H1 (cell line): Measurements from ENCODE around the gene ABI1.
"Not testable (repeated sequence)": the region's sequence is repeated elsewhere in the genome, so short reads cannot be mapped to it uniquely, and the experiment has no call there.

ENCODE experiments used
- CTCF ChIP-seq, 3 experiments: IDR thresholded peaks; 1 replicate in 2 of 3; 2 replicates in 1 of 3; pipeline versions ENCODE4 v1.5.1 to v1.6.1; 2011; ENCODE audit warnings: low read length in 3 of 3, mild to moderate bottlenecking in 3 of 3, inconsistent platforms in 2 of 3, low read depth in 1 of 3, moderate library complexity in 1 of 3; ENCODE audit not compliant: insufficient read depth in 1 of 3; ENCODE audit errors: control extremely low read depth in 1 of 3
- EZH2 ChIP-seq: fragments of 200-600 bp; sonication (generic); IDR thresholded peaks from 2 replicates; pipeline ENCODE4 v1.7.1; 2012; ENCODE audit warnings: low read depth, mild to moderate bottlenecking, moderate library complexity, low read length, inconsistent platforms; ENCODE audit not compliant: severe bottlenecking
- NANOG ChIP-seq: IDR thresholded peaks from 2 replicates; pipeline ENCODE4 v1.6.1; 2011; ENCODE audit warnings: low read length, low read depth, mild to moderate bottlenecking, inconsistent platforms; ENCODE audit not compliant: insufficient read depth, poor library complexity, severe bottlenecking
- POLR2A ChIP-seq, 2 experiments: IDR thresholded peaks; 1 replicate in 1 of 2; 2 replicates in 1 of 2; pipeline ENCODE4 v1.6.1; 2011; ENCODE audit warnings: low read depth in 2 of 2, low read length in 2 of 2, mild to moderate bottlenecking in 2 of 2; ENCODE audit errors: control extremely low read depth in 1 of 2
- TAF1 ChIP-seq: IDR thresholded peaks from 2 replicates; pipeline ENCODE4 v1.6.1; 2011; ENCODE audit warnings: mild to moderate bottlenecking, low read depth, low read length

DNA sequence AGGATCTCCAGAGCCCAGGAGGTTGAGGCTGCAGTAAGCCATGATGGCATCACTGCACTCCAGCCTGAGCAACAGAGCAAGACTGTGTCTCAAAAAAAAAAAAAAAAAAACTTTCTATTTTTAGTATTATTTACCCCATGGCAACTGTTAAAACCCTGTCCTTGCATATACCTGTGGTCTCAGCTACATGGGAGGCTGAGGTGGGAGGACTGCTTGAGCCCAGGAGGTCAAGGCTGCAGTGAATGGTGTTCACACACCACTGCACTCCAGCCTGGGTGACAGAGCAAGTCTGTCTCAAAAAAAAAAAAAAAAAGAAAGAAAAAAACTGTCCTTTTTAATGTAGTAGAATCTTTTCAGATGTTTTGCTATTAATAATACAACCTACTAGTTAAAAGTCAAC is 3.2 kb downstream of the ABI1 start:
- not testable (repeated sequence) for TF ChIP-seq POLR2A (IDR thresholded peaks at IDR 0.05; ENCODE audit: control extremely low read depth in 1 of 2, low read depth in 2 of 2, low read length in 2 of 2); CTCF (IDR thresholded peaks at IDR 0.05; ENCODE audit: control extremely low read depth in 1 of 3, insufficient read depth in 1 of 3, low read depth in 1 of 3, low read length in 3 of 3); NANOG; EZH2; TAF1
